Measurements from ENCODE around the gene WWOX. TPM values are rescaled to one million over a fixed set of nuclear protein-coding genes. Genes with fewer than 3 reads are reported as not detected.
"Not testable (repeated sequence)": the region's sequence is repeated elsewhere in the genome, so short reads cannot be mapped to it uniquely, and the experiment has no call there.

The WWOX gene
- total RNA-seq, 2 experiments from 2014 or later = 15.9 to 18.1 TPM

- POLR2A ChIA-PET = no interaction called here
- CTCF ChIA-PET = interaction anchor here (0.6 kb wide), 1 partner anchor 392 kb away, joined by 5 read pairs; no protein-coding TSS in a partner anchor
These were observed 402.3 kb downstream of the WWOX start for GRCh38 chr16:78501744-78502143.

GRCh38 chr16:78502812-78503350 is 403.4 kb downstream of the WWOX start:
- CTCF ChIA-PET = no interaction called here
- POLR2A ChIA-PET = no interaction called here

GRCh38 chr16:78503602-78504001 is 404.1 kb downstream of the WWOX start:
- ChIA-PET POLR2A (no interaction called here), CTCF (no interaction called here)

- ChIA-PET POLR2A (no interaction called here), CTCF (interaction anchor here (0.5 kb wide), 1 partner anchor 602 kb away, joined by 3 read pairs; no protein-coding TSS in a partner anchor)
These were observed 405.0 kb downstream of the WWOX start for GRCh38 chr16:78504401-78504851.

- ChIA-PET POLR2A (no interaction called here), CTCF (interaction anchor here (0.6 kb wide), 1 partner anchor 381 kb away, joined by 3 read pairs; no protein-coding TSS in a partner anchor)
These were observed 405.6 kb downstream of the WWOX start for GRCh38 chr16:78505036-78505435.

- ChIA-PET CTCF (interaction anchor here (0.6 kb wide), 1 partner anchor 380 kb away, joined by 3 read pairs; no protein-coding TSS in a partner anchor), POLR2A (no interaction called here)
These were observed 406.3 kb downstream of the WWOX start for GRCh38 chr16:78505544-78506366.

GRCh38 chr16:78506367-78507193 is 407.1 kb downstream of the WWOX start:
- CTCF ChIA-PET = no interaction called here
- POLR2A ChIA-PET = no interaction called here

GRCh38 chr16:78507576-78507975 is 408.1 kb downstream of the WWOX start:
- ChIA-PET CTCF (no interaction called here), POLR2A (no interaction called here)

GRCh38 chr16:78509965-78510364 is 410.5 kb downstream of the WWOX start:
- ChIA-PET POLR2A (no interaction called here), CTCF (no interaction called here)

- POLR2A ChIA-PET = no interaction called here
- CTCF ChIA-PET = no interaction called here
These were observed 411.0 kb downstream of the WWOX start for GRCh38 chr16:78510496-78510895.

GRCh38 chr16:78513838-78514237 is 414.4 kb downstream of the WWOX start:
- CTCF ChIA-PET = no interaction called here
- POLR2A ChIA-PET = no interaction called here

- POLR2A ChIA-PET, CTCF ChIA-PET: not testable (repeated sequence)
These were observed 415.4 kb downstream of the WWOX start for GRCh38 chr16:78514888-78515287.

- ChIA-PET POLR2A (no interaction called here), CTCF (no interaction called here)
These were observed 416.0 kb downstream of the WWOX start for GRCh38 chr16:78515421-78515820.

- POLR2A ChIA-PET = no interaction called here
- CTCF ChIA-PET = no interaction called here
These were observed 416.7 kb downstream of the WWOX start for GRCh38 chr16:78516006-78516736.

GRCh38 chr16:78519896-78520295 is 420.4 kb downstream of the WWOX start:
- POLR2A ChIA-PET = no interaction called here
- CTCF ChIA-PET = no interaction called here

- CTCF ChIA-PET = no interaction called here
- POLR2A ChIA-PET = no interaction called here
These were observed 421.0 kb downstream of the WWOX start for GRCh38 chr16:78520470-78520869.

GRCh38 chr16:78522327-78522726 is 422.9 kb downstream of the WWOX start:
- ChIA-PET CTCF (no interaction called here), POLR2A (no interaction called here)

GRCh38 chr16:78523212-78523985 is 423.9 kb downstream of the WWOX start:
- POLR2A ChIA-PET = no interaction called here
- CTCF ChIA-PET = no interaction called here

GRCh38 chr16:78524066-78524595 is 424.7 kb downstream of the WWOX start:
- ChIA-PET CTCF (no interaction called here), POLR2A (no interaction called here)
